Measurements from ENCODE around the gene ABHD6.
A peak's percentile ranks its signal among the peaks of the same experiment; 100 is the strongest.
"Not testable (repeated sequence)": the region's sequence is repeated elsewhere in the genome, so short reads cannot be mapped to it uniquely, and the experiment has no call there.

The ABHD6 gene

GRCh38 chr3:58243976-58244585 lies 6.5 kb downstream of the ABHD6 start:
- DNase-seq = no peak

- DNase-seq = no peak
Measured at GRCh38 chr3:58246148-58247047, 8.8 kb downstream of the ABHD6 start.

- no peak for DNase-seq
Measured at GRCh38 chr3:58249358-58250092, 11.9 kb downstream of the ABHD6 start.

- DNase-seq = no peak
Measured at GRCh38 chr3:58250093-58250707, 12.6 kb downstream of the ABHD6 start.

GRCh38 chr3:58251631-58252035 lies 14.0 kb downstream of the ABHD6 start:
- no peak for DNase-seq

GRCh38 chr3:58254144-58254543 lies 16.6 kb downstream of the ABHD6 start:
- no peak for DNase-seq

- DNase-seq = no peak
Measured at GRCh38 chr3:58256061-58256460, 18.5 kb downstream of the ABHD6 start.

- no peak for DNase-seq
Measured at GRCh38 chr3:58256511-58256910, 18.9 kb downstream of the ABHD6 start.

- no peak for DNase-seq
Measured at GRCh38 chr3:58258392-58259055, 20.9 kb downstream of the ABHD6 start.

GRCh38 chr3:58260261-58260731 lies 22.7 kb downstream of the ABHD6 start:
- DNase-seq = peak in 1 of 2 donors; percentile 26

GRCh38 chr3:58260733-58261132 lies 23.1 kb downstream of the ABHD6 start:
- DNase-seq = no peak

- DNase-seq = no peak
Measured at GRCh38 chr3:58261954-58262666, 24.5 kb downstream of the ABHD6 start.

GRCh38 chr3:58266577-58266976 lies 29.0 kb downstream of the ABHD6 start:
- no peak for DNase-seq

GRCh38 chr3:58267543-58267942 lies 30.0 kb downstream of the ABHD6 start:
- DNase-seq = not testable (repeated sequence)

- DNase-seq = no peak
Measured at GRCh38 chr3:58269356-58269755, 31.8 kb downstream of the ABHD6 start.

- DNase-seq = no peak
Measured at GRCh38 chr3:58270485-58270884, 32.9 kb downstream of the ABHD6 start.

GRCh38 chr3:58271901-58272501 lies 34.4 kb downstream of the ABHD6 start:
- peak in 1 of 2 donors; percentile 17 for DNase-seq

GRCh38 chr3:58272891-58273290 lies 35.3 kb downstream of the ABHD6 start:
- DNase-seq = no peak

- not testable (repeated sequence) for DNase-seq
Measured at GRCh38 chr3:58273362-58273761, 35.8 kb downstream of the ABHD6 start.

GRCh38 chr3:58274027-58274614 lies 36.5 kb downstream of the ABHD6 start:
- no peak for DNase-seq

- no peak for DNase-seq
Measured at GRCh38 chr3:58281069-58281468, 43.5 kb downstream of the ABHD6 start.
